Measurements from ENCODE around the gene LEPROT. TPM values are rescaled to one million over a fixed set of nuclear protein-coding genes. Genes with fewer than 3 reads are reported as not detected.

LEPROT gene
- total and polyA plus RNA-seq, 2 of the 8 experiments (the other 6 are each of a cell fraction or from before 2014, with no cell fraction given) = 25.7 to 27.2 TPM

DNA sequence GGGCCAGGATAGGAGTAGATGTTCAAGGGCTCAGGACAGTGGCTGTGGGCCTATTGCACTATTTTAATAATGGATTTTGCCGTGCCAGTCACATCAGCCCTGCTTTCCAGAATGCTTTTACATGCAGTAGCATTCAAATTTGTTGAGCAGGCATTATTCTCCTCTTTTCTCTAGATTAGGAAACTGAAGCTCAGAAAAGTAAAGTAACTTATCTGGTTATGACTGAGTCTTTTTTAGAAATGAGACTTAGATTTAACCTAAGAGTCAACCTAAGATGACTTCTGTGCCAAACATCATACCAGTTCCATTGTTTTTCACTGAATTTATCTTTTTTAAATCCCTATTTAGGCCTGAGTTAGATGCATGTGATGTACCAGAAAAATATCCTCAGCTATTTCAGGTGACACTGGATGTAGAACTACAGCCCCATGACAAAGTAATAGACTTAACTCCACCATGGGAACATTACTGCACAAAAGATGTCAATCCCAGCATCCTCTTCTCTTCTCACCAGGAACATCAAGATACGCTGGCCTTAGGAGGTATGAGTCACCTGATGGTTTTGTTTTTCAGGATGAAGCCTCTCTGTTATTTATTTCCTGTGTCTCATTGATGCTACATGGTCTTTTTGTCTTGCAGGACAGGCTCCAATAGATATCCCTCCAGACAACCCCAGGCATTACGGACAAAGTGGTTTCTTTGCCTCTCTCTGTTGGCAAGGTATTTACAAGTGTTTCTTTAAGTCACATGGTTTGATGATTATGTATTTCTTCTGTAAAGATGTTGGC, 31.4 kb upstream of the LEPROT start:
- Histone ChIP-seq H3K4me3 (ENCODE audit: extremely low read depth in 1 of 4, insufficient read depth in 2 of 4, low read depth in 3 of 4, low read length in 4 of 4) (no peak overlapping the region), H3K9ac (replicated peaks in 1 of 4; ENCODE audit: extremely low read depth in 1 of 4, low read depth in 3 of 4, low read length in 3 of 4) (no peak overlapping the region), H3K36me3 (ENCODE audit: control insufficient read depth in 2 of 4, insufficient read depth in 4 of 4, low read length in 3 of 4) (peaks cover 0 to under 1% (median 0%) of the 10 kb centered on the region in 4 experiments; a peak in 2 of 8 replicates), H3K23ac (ENCODE audit: insufficient read length) (no peak overlapping the region), H2BK5ac (ENCODE audit: low read depth, low read length) (no peak overlapping the region), H3K79me1 (ENCODE audit: low read depth, low read length) (no peaks in the 10 kb centered on the region), H3K4me1 (replicated peaks in 1 of 4; ENCODE audit: control insufficient read depth in 3 of 4, insufficient read depth in 4 of 4, low read length in 3 of 4) (no peaks in the 10 kb centered on the region), H3K9me3 (ENCODE audit: insufficient read depth in 2 of 2, low read depth in 1 of 2, low read length in 1 of 2) (peaks cover 0 to 6% of the 10 kb centered on the region in 2 experiments; a peak in 1 of 4 replicates), H4K20me1 (replicated peaks in 1 of 2; ENCODE audit: control insufficient read depth in 1 of 2, insufficient read depth in 2 of 2, low read length in 2 of 2) (no peaks in the 10 kb centered on the region), H3K56ac (replicated peaks; ENCODE audit: insufficient read length, low read depth, low read length) (no peak overlapping the region), H2AFZ (ENCODE audit: low read length) (no peak overlapping the region), H2BK15ac (ENCODE audit: low read length) (no peak overlapping the region), H3K27ac (ENCODE audit: low read depth, low read length) (no peak overlapping the region), H3K14ac (ENCODE audit: insufficient read length) (no peak overlapping the region), H2AK5ac (ENCODE audit: low read depth, low read length) (no peak overlapping the region), H2BK12ac (ENCODE audit: low read depth, low read length) (no peak overlapping the region), H4K8ac (ENCODE audit: extremely low read depth, insufficient read depth, low read length) (no peak overlapping the region), H3K4ac (replicated peaks; ENCODE audit: insufficient read length, low read depth, low read length) (no peak overlapping the region), H4K5ac (ENCODE audit: insufficient read length, low read depth, low read length) (no peak overlapping the region), H2BK120ac (replicated peaks; ENCODE audit: low read depth, low read length) (no peak overlapping the region), H3K23me2 (ENCODE audit: low read depth, low read length) (no peaks in the 10 kb centered on the region), H2BK20ac (ENCODE audit: low read length) (no peak overlapping the region), H3K79me2 (ENCODE audit: control insufficient read depth in 1 of 2, insufficient read depth in 2 of 2, low read length in 2 of 2) (no peaks in the 10 kb centered on the region), H3K4me2 (ENCODE audit: insufficient read depth in 1 of 2, low read depth in 2 of 2, low read length in 2 of 2) (no peak overlapping the region), H3K27me3 (replicated peaks in 1 of 4; ENCODE audit: control insufficient read depth in 3 of 4, extremely low read depth in 1 of 4, insufficient read depth in 3 of 4, low read length in 3 of 4) (no peaks in the 10 kb centered on the region), H4K91ac (replicated peaks; ENCODE audit: insufficient read length, low read length) (no peak overlapping the region), H3K18ac (ENCODE audit: extremely low read depth, low read length) (no peak overlapping the region)
- ChIA-PET POLR2A (ENCODE audit: partially characterized antibody) (interaction anchor here (0.6 kb wide), 1 partner anchor 25 kb away, joined by 3 read pairs; no protein-coding TSS in a partner anchor), CTCF (ENCODE audit: partially characterized antibody) (no interaction called here)
- DNase-seq (ENCODE audit: low read depth in 1 of 2, low spot score in 2 of 2) = no peak
- no peak for FAIRE-seq
- WGBS, 2 experiments (ENCODE audit: extremely low coverage in 1 of 2, insufficient coverage in 1 of 2, insufficient read length in 1 of 2, insufficient replicate concordance in 2 of 2, low coverage in 1 of 2, low lambda C conversion rate in 2 of 2, missing lambda C conversion rate in 1 of 2) = 89% methylated on average over 3 of the region's 3 CpGs; no CpG with 5 or more reads in 1 of the 2 experiments
- TF ChIP-seq MAFK (IDR thresholded peaks at IDR 0.05; ENCODE audit: low read depth, low read length) (no peak), FOSL1 (IDR thresholded peaks at IDR 0.05; ENCODE audit: insufficient read depth, low read depth, low read length) (no peak), EZH2 (IDR thresholded peaks at IDR 0.05; ENCODE audit: low read depth, low read length, severe bottlenecking) (no peak), POLR2AphosphoS5 (IDR thresholded peaks at IDR 0.05; ENCODE audit: low read depth, low read length) (no peak), KDM1A (IDR thresholded peaks at IDR 0.05; ENCODE audit: borderline replicate concordance, low read length) (no peak), CREB1 (IDR thresholded peaks at IDR 0.05) (no peak), JUN (IDR thresholded peaks at IDR 0.05; ENCODE audit: low read depth, low read length) (no peak), GTF2F1 (IDR thresholded peaks at IDR 0.05; ENCODE audit: borderline replicate concordance, low read depth, low read length) (no peak), SP2 (IDR thresholded peaks at IDR 0.05; ENCODE audit: low read length) (no peak)
- TF ChIP-seq, protein P1, sequence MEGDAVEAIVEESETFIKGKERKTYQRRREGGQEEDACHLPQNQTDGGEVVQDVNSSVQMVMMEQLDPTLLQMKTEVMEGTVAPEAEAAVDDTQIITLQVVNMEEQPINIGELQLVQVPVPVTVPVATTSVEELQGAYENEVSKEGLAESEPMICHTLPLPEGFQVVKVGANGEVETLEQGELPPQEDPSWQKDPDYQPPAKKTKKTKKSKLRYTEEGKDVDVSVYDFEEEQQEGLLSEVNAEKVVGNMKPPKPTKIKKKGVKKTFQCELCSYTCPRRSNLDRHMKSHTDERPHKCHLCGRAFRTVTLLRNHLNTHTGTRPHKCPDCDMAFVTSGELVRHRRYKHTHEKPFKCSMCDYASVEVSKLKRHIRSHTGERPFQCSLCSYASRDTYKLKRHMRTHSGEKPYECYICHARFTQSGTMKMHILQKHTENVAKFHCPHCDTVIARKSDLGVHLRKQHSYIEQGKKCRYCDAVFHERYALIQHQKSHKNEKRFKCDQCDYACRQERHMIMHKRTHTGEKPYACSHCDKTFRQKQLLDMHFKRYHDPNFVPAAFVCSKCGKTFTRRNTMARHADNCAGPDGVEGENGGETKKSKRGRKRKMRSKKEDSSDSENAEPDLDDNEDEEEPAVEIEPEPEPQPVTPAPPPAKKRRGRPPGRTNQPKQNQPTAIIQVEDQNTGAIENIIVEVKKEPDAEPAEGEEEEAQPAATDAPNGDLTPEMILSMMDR (IDR thresholded peaks at IDR 0.05; ENCODE audit: control extremely low read depth in 1 of 3, insufficient read depth in 1 of 3, low read depth in 1 of 3, low read length in 3 of 3) = no peak

Measured in H1 (cell line).